IMR-90 (cell line): Measurements from ENCODE around the gene TOP2A. TPM values are rescaled to one million over a fixed set of nuclear protein-coding genes. Genes with fewer than 3 reads are reported as not detected.

Experiments
- ATAC-seq: fragments of 200-7000 bp; cut with Tn5 transposase; 2 replicates; pipeline ENCODE4 v1.9.1; 2020; ENCODE audit warnings: low read depth, mild to moderate bottlenecking, moderate library complexity
- BruUV-seq: library from RNA; stranded (reverse); fragments of 400-500 nt; replicated peaks from 2 replicates; lab custom pipeline; 2021; lab: Mats Ljungman, UMichigan
- CTCF ChIA-PET: fragments of 300-600 bp; formaldehyde crosslinking; extraction: SDS; loops from one replicate; lab custom pipeline; 2021; ENCODE audit warnings: antibody characterized with exemption; lab: Yijun Ruan, JAX
- POLR2A ChIA-PET: fragments of 300-600 bp; sonication (Branson Sonifier 250); formaldehyde crosslinking; loops from one replicate; lab custom pipeline; 2022; ENCODE audit warnings: antibody characterized with exemption; ENCODE audit not compliant: unreplicated experiment; lab: Charles Lee
- DNase-seq: peaks from one replicate; pipeline ENCODE4 v3.0.0; 2013
- H2AFZ ChIP-seq: replicated peaks from 2 replicates; pipeline ENCODE3; 2013; ENCODE audit warnings: low read length, mild to moderate bottlenecking; ENCODE audit not compliant: poor library complexity
- H2AK5ac ChIP-seq: 2 replicates; pipeline ENCODE4 v1.6.1; 2013; ENCODE audit warnings: low read depth, low read length, inconsistent platforms
- H2AK9ac ChIP-seq: replicated peaks from 2 replicates; pipeline ENCODE3; 2013; ENCODE audit warnings: mild to moderate bottlenecking, low read depth, low read length, moderate library complexity; ENCODE audit not compliant: poor library complexity
- H2BK120ac ChIP-seq: 2 replicates; pipeline ENCODE4 v1.6.1; 2013; ENCODE audit warnings: low read depth, low read length, inconsistent platforms
- H2BK15ac ChIP-seq: 3 replicates; pipeline ENCODE4 v1.6.1; 2013; ENCODE audit warnings: low read depth, low read length, inconsistent platforms
- H2BK20ac ChIP-seq: 2 replicates; pipeline ENCODE4 v1.6.1; 2013; ENCODE audit warnings: low read depth, mild to moderate bottlenecking, inconsistent platforms, low read length, moderate library complexity
- H2BK5ac ChIP-seq: 2 replicates; pipeline ENCODE4 v1.6.1; 2013; ENCODE audit warnings: mild to moderate bottlenecking, low read depth, low read length, inconsistent platforms; ENCODE audit not compliant: poor library complexity, severe bottlenecking
- H3K14ac ChIP-seq: replicated peaks from 2 replicates; pipeline ENCODE4 v1.6.1; 2013; ENCODE audit warnings: low read depth, low read length, inconsistent platforms
- H3K18ac ChIP-seq: 2 replicates; pipeline ENCODE4 v1.6.1; 2013; ENCODE audit warnings: low read depth, low read length, control low read depth
- H3K23ac ChIP-seq: 2 replicates; pipeline ENCODE4 v1.6.1; 2013; ENCODE audit warnings: low read depth, low read length, inconsistent platforms
- H3K27ac ChIP-seq: 2 replicates; pipeline ENCODE4 v1.5.1; 2013; ENCODE audit warnings: mild to moderate bottlenecking, control low read depth, low read length; ENCODE audit not compliant: insufficient read depth
- H3K27me3 ChIP-seq: 2 replicates; pipeline ENCODE4 v1.6.1; 2013; ENCODE audit warnings: low read length; ENCODE audit not compliant: control insufficient read depth, insufficient read depth
- H3K36me3 ChIP-seq: 2 replicates; pipeline ENCODE4 v1.6.1; 2013; ENCODE audit warnings: low read length, mixed read lengths; ENCODE audit not compliant: control insufficient read depth, insufficient read depth
- H3K4ac ChIP-seq: 2 replicates; pipeline ENCODE4 v1.6.1; 2013; ENCODE audit warnings: low read depth, low read length, inconsistent platforms
- H3K4me1 ChIP-seq: 2 replicates; pipeline ENCODE4 v1.6.1; 2013; ENCODE audit warnings: low read length, mixed read lengths; ENCODE audit not compliant: control insufficient read depth, insufficient read depth
- H3K4me2 ChIP-seq: 2 replicates; pipeline ENCODE4 v1.6.1; 2013; ENCODE audit warnings: low read depth, mild to moderate bottlenecking, control low read depth, low read length, moderate library complexity
- H3K4me3 ChIP-seq: 2 replicates; pipeline ENCODE4 v1.5.1; 2013; ENCODE audit warnings: low read depth, mild to moderate bottlenecking, control low read depth, low read length, moderate library complexity; ENCODE audit not compliant: insufficient read depth
- H3K56ac ChIP-seq: 2 replicates; pipeline ENCODE4 v1.6.1; 2013; ENCODE audit warnings: low read length, inconsistent platforms; ENCODE audit not compliant: insufficient read depth; ENCODE audit errors: extremely low read depth
- H3K79me1 ChIP-seq, 2 experiments: 2 replicates each; pipeline ENCODE4 v1.6.1; 2013; ENCODE audit warnings: low read length in 2 of 2, inconsistent platforms in 1 of 2, low read depth in 1 of 2
- H3K9ac ChIP-seq: 2 replicates; pipeline ENCODE4 v1.6.1; 2013; ENCODE audit warnings: low read depth, low read length, control low read depth
- H3K9me1 ChIP-seq: 2 replicates; pipeline ENCODE4 v1.6.1; 2013; ENCODE audit warnings: low read length, inconsistent platforms; ENCODE audit not compliant: insufficient read depth
- H3K9me3 ChIP-seq: 2 replicates; pipeline ENCODE4 v1.6.1; 2013; ENCODE audit warnings: low read length; ENCODE audit not compliant: control insufficient read depth, insufficient read depth
- H4K20me1 ChIP-seq: 2 replicates; pipeline ENCODE4 v1.6.1; 2013; ENCODE audit warnings: low read length, inconsistent platforms; ENCODE audit not compliant: insufficient read depth
- H4K5ac ChIP-seq: 2 replicates; pipeline ENCODE4 v1.6.1; 2013; ENCODE audit warnings: mild to moderate bottlenecking, low read depth, low read length, control low read depth
- H4K8ac ChIP-seq, 2 experiments: 2 replicates each; pipeline ENCODE4 v1.6.1; 2013; ENCODE audit warnings: low read depth in 2 of 2, low read length in 2 of 2, control low read depth in 1 of 2, inconsistent platforms in 1 of 2
- H4K91ac ChIP-seq: 2 replicates; pipeline ENCODE4 v1.6.1; 2013; ENCODE audit warnings: low read depth, low read length, inconsistent platforms; ENCODE audit not compliant: insufficient read depth
- CEBPB ChIP-seq: IDR thresholded peaks from 2 replicates; pipeline ENCODE4 v1.6.1; 2012; ENCODE audit warnings: low read depth, low read length, improper control_type of control experiment
- CHD1 ChIP-seq: IDR thresholded peaks from 2 replicates; pipeline ENCODE4 v1.6.1; 2012; ENCODE audit warnings: low read depth, low read length, improper control_type of control experiment
- ELK1 ChIP-seq: fragments of 150-350 bp; IDR thresholded peaks from 2 replicates; pipeline ENCODE4 v1.6.1; 2016; ENCODE audit warnings: low read depth, mild to moderate bottlenecking, low read length, moderate library complexity, borderline replicate concordance
- MAZ ChIP-seq: IDR thresholded peaks from 2 replicates; pipeline ENCODE4 v1.6.1; 2012; ENCODE audit warnings: low read depth, mild to moderate bottlenecking, low read length, improper control_type of control experiment, moderate library complexity, borderline replicate concordance
- RAD21 ChIP-seq: IDR thresholded peaks from 2 replicates; pipeline ENCODE4 v1.6.1; 2012; ENCODE audit warnings: low read length, improper control_type of control experiment
- RCOR1 ChIP-seq: IDR thresholded peaks from 2 replicates; pipeline ENCODE4 v1.6.1; 2012; ENCODE audit warnings: mild to moderate bottlenecking, low read length, improper control_type of control experiment; ENCODE audit not compliant: insufficient replicate concordance
- SMC3 ChIP-seq: fragments of 150-350 bp; IDR thresholded peaks from 2 replicates; pipeline ENCODE4 v1.6.1; 2016; ENCODE audit warnings: low read depth, mild to moderate bottlenecking, antibody characterized with exemption, low read length, moderate library complexity
- USF2 ChIP-seq: fragments of 150-350 bp; IDR thresholded peaks from 2 replicates; pipeline ENCODE4 v1.6.1; 2017; ENCODE audit warnings: mild to moderate bottlenecking, antibody characterized with exemption, low read length, low read depth
- WGBS, 2 experiments: methylation state at CpG; one replicate each; pipeline versions ENCODE4 v1.1.5 to v1.1.7; 2013; ENCODE audit warnings: missing lambda C conversion rate in 2 of 2; ENCODE audit not compliant: insufficient read length in 1 of 2; ENCODE audit errors: extremely low coverage in 2 of 2; 5-methylcytosine and 5-hydroxymethylcytosine counted together
- dilution Hi-C: fragments of 300-500 bp; cut with HindIII; formaldehyde crosslinking; loops from one replicate; pipeline ENCODE4 v1.14.3; 2018; ENCODE audit warnings: low sequenced_read_pairs; ENCODE audit not compliant: unreplicated experiment
- in situ Hi-C: fragments of 300-500 bp; cut with MboI; formaldehyde crosslinking; loops from 3 replicates; pipeline ENCODE4 v1.14.3; 2019; ENCODE audit warnings: low sequenced_read_pairs, inconsistent platforms, mixed read lengths
- intact Hi-C: fragments of 100-400 bp; cut with micrococcal nuclease; formaldehyde crosslinking; loops from 2 replicates; pipeline ENCODE4 v1.10.0; 2022
- polyA plus RNA-seq, 3 experiments: library from polyadenylated mRNA; depleted of rRNA; stranded (reverse); fragments of >200 nt; gene quantifications; 2 replicates each; pipeline ENCODE4 v1.2.3, GENCODE V29; 2012; ENCODE audit warnings: low replicate concordance in 1 of 3
- total RNA-seq: library from RNA; depleted of rRNA; stranded (reverse); fragments of >200 nt; gene quantifications from 2 replicates; pipeline ENCODE4 v1.2.3, GENCODE V29; 2012

TOP2A gene
- total and polyA plus RNA-seq, 2 of the 4 experiments (the other 2 are of a cell fraction), result 43.4 to 68.5 TPM

GRCh38 chr17:40451420-40451819 lies 33.7 kb upstream of the TOP2A start:
- H3K4me1 ChIP-seq, result peaks cover 54% of the 10 kb centered on the region
- in situ Hi-C loops, result no loop called here
- POLR2A ChIA-PET, result interaction anchor here (0.6 kb wide), 1 partner anchor 278 kb away, joined by 3 read pairs; no protein-coding TSS in a partner anchor

More at GRCh38 chr17:40451420-40451819, 33.7 kb upstream of the TOP2A start:
- Histone ChIP-seq H3K14ac (no peak overlapping the region), H4K5ac (no peak overlapping the region), H3K4me2 (no peak overlapping the region), H4K8ac (no peak overlapping the region), H4K91ac (no peak overlapping the region), H2BK15ac (no peak overlapping the region), H2BK20ac (no peak overlapping the region), H3K9me3 (no peaks in the 10 kb centered on the region), H2AK9ac (no peak overlapping the region), H3K23ac (no peak overlapping the region), H3K56ac (no peak overlapping the region), H2BK120ac (0 out of 2 replicates have a peak overlapping the region, but pooled peaks have one; percentile 64), H2AFZ (peak overlapping the region; percentile 57), H3K36me3 (peaks cover 71% of the 10 kb centered on the region), H3K9ac (no peak overlapping the region), H3K4ac (no peak overlapping the region), H3K9me1 (peaks cover 59% of the 10 kb centered on the region), H2BK5ac (peak overlapping the region; percentile 57), H3K27ac (no peak overlapping the region), H3K27me3 (no peaks in the 10 kb centered on the region), H3K79me1 (peaks cover 34 to 90% of the 10 kb centered on the region in 2 experiments), H3K4me3 (no peak overlapping the region), H3K18ac (no peak overlapping the region), H4K20me1 (peaks cover 84% of the 10 kb centered on the region), H2AK5ac (no peak overlapping the region)
- ATAC-seq (peak; percentile 15), DNase-seq (peak; percentile 91)
- TF ChIP-seq RAD21 (no peak), MAZ (peak; percentile 23; the same call in 1 of the 2 replicates), ELK1 (no peak), CHD1 (no peak), RCOR1 (no peak), SMC3 (no peak), CEBPB (peak; percentile 52), USF2 (no peak)
- intact Hi-C loops (no loop called here), dilution Hi-C loops (no loop called here)
- WGBS, 2 experiments, result no CpG with 5 or more reads among the region's 6 CpGs
- BruUV-seq, result no TSS peak
- CTCF ChIA-PET, result interaction anchor here (0.9 kb wide), 1 partner anchor 40 kb away, joined by 3 read pairs; no protein-coding TSS in a partner anchor
